GM19193 (cell line): ENCODE measurements around the gene FNDC8.

Experiments
- POLR2A ChIP-seq: IDR thresholded peaks from 4 replicates; pipeline ENCODE4 v1.6.1; 2011; ENCODE audit not compliant: insufficient read depth, insufficient read length; ENCODE audit errors: extremely low read depth

Gene FNDC8

DNA sequence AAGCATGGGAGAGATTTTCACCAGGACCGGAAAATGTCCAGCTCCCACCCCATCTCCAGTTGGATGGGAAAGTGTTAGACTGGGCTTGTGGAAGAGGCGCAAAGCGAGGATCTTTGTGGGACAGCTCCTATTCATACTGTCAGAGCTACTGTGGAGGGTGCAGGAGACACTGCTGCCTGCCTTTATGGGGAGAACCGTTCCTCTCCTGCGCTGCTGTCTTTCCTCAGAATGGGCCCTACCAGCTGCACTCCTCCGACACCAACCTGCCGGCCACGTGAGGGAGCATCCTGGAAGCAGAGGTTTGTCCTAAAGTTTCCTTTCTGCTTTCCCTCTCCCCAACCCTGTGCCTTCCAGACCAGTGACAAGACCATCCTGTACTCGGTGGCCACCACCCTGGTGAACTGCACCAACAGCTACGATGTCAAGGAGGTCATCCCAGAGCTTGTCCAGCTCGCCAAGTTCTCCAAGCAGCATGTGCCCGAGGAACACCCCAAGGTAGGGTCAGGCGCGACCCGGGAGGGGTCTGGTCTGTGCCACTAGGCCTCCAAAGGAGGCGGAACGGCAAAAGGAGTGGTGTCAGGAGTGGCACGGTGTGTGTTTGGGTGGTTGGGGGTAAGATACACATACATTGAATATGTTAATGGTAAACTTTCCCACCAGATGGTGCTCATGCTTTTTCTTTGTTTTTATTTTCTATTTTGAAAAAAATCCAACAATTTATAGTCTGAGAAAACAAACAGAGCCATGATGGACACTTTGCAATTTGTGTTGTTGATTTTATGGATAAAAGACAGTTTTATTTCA is 49.8 kb downstream of the FNDC8 start:
- TF ChIP-seq POLR2A: no peak

DNA sequence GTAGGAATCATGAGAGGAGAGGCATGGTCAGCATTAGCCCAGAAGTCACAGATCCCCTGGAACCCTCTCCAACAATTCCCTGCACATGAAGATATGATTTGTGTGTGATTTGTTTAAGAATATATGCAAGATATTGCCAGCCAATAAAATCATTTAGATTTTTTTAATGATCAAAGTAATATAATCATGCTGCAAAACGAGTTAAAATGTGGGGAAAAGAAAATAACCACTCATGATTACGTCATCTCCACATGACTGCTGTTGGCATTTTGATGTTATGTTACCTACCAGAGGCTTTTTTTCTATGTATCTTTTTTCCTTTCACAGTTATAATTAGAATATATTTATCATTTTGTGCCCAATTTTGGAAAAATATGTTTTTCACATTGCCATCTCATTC is 50.4 kb downstream of the FNDC8 start:
- no peak for TF ChIP-seq POLR2A

DNA sequence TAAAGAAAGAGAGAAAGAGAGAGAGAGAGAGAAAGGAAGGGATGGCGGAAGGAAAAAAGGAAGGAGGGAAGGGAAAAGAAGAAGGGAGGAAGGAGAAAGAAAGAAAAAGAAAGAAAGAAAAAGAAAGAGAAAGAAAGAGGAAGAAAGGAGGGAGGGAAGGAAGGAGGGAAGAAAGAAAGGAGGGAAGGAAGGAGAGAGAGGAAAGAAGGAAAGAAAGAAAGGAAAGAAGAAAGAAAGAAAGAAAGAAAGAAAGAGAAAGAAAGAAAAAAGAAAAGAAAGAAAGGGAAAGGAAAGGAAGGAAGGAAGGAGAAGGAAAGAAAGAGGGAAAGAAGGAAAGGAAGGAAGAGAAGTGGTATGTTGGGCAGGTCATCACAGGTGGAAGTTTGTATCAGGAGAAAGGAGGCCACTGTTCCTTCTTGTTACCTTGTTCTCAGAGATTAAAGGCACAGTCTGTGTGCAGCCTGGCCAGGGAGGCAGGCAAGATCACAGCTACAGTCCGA is 53.5 kb downstream of the FNDC8 start:
- no peak for TF ChIP-seq POLR2A

DNA sequence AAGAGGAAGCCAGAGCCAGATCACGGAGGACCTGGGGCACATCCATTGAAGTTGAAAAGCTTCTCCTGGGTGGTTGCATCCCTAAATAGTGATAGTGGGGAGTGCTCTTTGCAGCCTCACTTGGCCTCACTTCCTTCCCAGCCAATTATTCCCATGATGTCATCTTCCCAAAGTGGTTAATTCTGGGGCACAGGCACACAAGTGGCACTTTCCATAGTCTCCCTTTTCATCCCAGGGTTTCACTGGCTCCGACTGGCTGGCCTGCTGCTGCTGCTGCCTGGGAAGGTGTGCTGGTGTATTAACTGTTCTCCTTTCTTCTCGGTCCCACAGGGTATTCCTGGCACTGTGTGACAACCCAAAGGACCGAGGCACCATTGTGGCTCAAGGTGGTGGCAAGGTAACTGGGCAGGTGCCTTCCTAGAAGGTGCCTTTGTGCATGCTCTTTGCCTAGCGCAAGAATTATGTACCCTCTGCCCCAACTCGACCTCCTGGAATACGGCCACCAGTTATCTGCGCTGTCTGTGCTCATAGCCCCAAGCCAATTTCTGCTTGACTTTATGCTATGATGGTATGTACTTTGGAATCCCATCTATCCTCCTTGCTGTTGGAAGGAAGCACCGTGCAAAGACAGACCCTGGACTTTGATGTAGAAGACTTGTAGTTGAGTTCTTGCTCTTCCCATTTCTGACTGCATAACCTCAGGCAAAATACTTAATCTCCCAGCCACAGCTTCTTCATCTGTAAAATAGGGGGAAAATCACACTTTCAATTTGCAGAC is 54.4 kb downstream of the FNDC8 start:
- TF ChIP-seq POLR2A: no peak

DNA sequence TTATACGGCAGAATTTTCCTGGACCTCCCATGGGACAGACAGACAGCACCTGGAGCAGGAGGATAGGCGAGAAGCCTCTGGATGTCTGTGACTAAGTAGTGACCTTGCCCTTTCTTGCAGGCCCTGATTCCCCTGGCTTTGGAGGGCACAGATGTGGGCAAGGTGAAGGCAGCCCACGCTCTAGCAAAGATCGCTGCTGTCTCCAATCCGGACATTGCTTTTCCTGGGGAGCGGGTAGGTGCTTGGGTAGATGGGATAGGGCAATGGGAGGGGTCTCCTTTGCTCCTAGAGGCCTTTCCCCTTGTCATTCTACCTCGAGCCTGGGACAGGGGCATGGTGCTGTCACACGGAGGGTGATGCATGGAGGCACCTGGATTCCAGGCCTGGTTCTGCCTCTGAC is 55.5 kb downstream of the FNDC8 start:
- TF ChIP-seq POLR2A: no peak
